Fibroblast of lung (primary cell): ENCODE measurements around the gene PRKAG2.

Experiments
- EZH2 ChIP-seq: IDR thresholded peaks from 2 replicates; pipeline ENCODE4 v1.5.1; 2012; ENCODE audit warnings: low read length, control low read depth, mild to moderate bottlenecking; ENCODE audit errors: missing control alignments
- TF ChIP-seq, protein P1 (sequence below), 2 donors: IDR thresholded peaks in 1 of 2; conservative IDR thresholded peaks in 1 of 2; 1 replicate in 1 of 2; 2 replicates in 1 of 2; pipeline ENCODE4 v1.5.1; 2011 to 2012; ENCODE audit warnings: low read length in 2 of 2, control low read depth in 1 of 2, inconsistent platforms in 1 of 2, low read depth in 1 of 2, mild to moderate bottlenecking in 1 of 2

DNA sequence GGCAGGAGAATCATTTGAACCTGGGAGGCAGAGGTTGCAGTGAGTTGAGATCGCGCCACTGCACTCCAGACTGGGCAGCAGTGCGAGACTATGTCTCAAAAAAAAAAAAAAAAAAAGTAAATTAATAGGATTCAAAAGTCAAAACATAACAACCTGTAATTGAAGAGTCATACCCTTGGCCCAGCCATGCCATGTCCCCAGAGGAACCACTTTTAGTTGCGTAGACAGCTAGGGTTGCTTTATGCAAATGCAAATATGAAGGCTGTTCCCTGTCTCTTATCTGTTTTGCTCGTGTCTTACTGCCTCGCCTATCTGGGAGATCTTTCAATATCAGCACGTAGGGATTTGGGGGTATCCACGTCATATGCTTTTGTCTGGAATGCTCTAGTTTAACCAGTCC lies 73.1 kb downstream of the PRKAG2 start:
- TF ChIP-seq, protein P1, sequence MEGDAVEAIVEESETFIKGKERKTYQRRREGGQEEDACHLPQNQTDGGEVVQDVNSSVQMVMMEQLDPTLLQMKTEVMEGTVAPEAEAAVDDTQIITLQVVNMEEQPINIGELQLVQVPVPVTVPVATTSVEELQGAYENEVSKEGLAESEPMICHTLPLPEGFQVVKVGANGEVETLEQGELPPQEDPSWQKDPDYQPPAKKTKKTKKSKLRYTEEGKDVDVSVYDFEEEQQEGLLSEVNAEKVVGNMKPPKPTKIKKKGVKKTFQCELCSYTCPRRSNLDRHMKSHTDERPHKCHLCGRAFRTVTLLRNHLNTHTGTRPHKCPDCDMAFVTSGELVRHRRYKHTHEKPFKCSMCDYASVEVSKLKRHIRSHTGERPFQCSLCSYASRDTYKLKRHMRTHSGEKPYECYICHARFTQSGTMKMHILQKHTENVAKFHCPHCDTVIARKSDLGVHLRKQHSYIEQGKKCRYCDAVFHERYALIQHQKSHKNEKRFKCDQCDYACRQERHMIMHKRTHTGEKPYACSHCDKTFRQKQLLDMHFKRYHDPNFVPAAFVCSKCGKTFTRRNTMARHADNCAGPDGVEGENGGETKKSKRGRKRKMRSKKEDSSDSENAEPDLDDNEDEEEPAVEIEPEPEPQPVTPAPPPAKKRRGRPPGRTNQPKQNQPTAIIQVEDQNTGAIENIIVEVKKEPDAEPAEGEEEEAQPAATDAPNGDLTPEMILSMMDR (conservative IDR thresholded peaks at IDR 0.05 in 1 of 2, IDR thresholded peaks at IDR 0.05 in 1 of 2; ENCODE audit: low read depth in 1 of 2, low read length in 2 of 2) = no peak
- TF ChIP-seq EZH2 = no peak
